Activated naive CD4-positive, alpha-beta T cell treated with anti-CD3 and anti-CD28 coated beads, Interleukin-2, amount 50 U/mL, for 16 hours (primary cell): ENCODE data around the gene CPLX3.
A peak's percentile ranks its signal among the peaks of the same experiment; 100 is the strongest.

ENCODE experiments used
- DNase-seq: peaks from one replicate; pipeline ENCODE4 v3.0.0-alpha.2; 2020

Gene CPLX3

GRCh38 chr15:74850393-74850792 lies 24.0 kb downstream of the CPLX3 start:
- DNase-seq: no peak

GRCh38 chr15:74851960-74852359 lies 25.5 kb downstream of the CPLX3 start:
- DNase-seq: no peak

DNA sequence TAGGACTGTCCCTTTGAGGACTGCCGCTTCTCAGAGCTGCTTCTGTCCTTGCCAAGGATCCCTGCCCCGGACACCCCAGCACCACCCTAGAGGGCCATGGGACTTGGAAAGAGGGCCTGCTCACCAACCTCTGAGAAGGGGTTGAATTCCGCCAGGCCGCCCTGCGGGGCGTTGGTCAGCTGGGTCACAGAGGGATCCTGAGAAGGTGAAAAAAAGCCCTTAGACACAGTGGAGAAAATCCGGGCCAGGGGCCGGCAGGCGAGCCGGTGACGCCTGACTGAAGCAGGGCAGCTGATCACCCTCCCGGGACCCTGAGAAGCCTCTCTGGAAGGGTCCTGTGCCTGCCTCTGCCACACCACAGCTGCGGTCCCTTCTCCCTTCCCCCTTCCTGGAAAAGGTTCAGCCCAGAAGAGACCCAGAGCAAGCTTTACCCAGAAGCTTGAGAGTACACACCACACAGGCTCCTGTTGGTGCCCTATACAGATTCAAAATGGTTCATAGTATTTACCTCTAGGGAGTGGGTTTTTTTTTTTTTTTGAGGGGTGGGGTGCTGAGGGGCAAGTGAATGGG lies 28.1 kb downstream of the CPLX3 start:
- DNase-seq: no peak

DNA sequence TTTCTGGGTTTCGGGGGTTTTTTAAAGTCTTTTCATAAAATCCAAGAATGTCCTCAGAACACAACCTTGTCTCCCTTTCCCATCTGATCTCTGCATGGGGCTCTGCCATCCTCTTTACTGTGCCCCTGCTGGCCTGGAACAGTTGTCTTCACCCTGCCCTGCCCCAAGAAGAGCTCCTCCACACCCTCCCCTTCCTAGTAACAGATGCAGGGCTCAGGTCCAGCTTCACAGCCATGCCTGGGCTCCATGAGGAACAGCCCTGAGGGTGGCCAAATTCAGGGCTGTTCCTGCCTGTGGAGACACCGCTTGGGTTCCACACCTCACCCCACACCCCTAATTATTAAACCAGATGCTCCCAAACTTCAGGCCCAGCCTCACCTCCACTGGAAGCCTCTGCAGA lies 29.4 kb downstream of the CPLX3 start:
- DNase-seq: no peak

- no peak for DNase-seq
These were observed 30.1 kb downstream of the CPLX3 start for GRCh38 chr15:74856537-74856936.

- DNase-seq: no peak
These were observed 30.7 kb downstream of the CPLX3 start for GRCh38 chr15:74857082-74857655.

DNA sequence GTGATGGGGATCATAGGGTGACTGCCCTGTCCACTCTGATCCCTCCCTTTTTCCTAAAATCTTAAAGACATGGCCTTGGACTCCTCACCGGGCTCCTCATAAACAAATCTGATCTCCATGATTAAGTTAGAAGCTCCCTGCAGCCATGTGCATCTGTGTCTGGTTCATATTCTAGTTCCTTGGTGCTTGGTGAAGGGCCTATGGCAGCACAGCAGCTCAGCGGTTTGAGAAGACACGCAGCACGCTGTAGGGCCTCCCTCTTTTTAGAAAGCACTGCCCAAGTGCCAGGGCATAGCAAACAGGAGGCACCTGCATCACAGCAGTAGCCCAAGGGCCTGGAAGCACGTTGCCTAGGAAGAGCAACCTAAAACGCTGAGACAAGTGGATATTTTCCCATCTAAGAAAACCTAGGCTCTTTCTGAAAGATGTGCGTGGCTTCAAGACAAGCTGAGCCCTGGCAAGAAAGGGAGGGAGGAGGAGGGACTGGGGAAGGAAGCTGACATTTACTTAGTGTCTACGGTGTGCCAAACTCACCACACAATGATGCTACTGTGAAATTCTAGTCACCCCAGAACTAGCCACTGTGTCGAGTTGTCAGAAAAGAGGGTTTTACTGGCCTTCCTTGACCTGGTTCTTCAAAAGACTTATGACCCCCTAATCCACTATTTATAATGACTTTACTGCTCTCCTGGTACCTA lies 31.4 kb downstream of the CPLX3 start:
- no peak for DNase-seq

DNA sequence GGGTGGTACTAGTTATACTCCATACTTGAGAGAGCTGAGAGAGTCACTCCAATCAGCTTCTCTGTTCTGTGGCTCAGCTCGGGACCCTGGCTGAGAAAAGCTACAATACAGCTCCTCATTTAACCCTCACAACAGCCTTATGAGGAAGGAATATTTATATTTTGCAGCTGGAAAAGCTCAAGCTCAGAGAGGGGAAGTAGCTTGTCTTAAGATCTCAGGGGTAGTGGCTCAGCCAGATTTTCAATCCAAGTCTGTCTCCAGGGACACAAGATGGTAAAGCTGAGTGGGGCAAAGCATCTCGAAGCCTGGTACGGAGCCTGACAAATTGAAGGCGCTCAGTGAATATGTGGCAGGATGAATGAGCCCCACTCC lies 31.9 kb downstream of the CPLX3 start:
- DNase-seq: no peak

- no peak for DNase-seq
These were observed 37.0 kb downstream of the CPLX3 start for GRCh38 chr15:74863239-74864056.

DNA sequence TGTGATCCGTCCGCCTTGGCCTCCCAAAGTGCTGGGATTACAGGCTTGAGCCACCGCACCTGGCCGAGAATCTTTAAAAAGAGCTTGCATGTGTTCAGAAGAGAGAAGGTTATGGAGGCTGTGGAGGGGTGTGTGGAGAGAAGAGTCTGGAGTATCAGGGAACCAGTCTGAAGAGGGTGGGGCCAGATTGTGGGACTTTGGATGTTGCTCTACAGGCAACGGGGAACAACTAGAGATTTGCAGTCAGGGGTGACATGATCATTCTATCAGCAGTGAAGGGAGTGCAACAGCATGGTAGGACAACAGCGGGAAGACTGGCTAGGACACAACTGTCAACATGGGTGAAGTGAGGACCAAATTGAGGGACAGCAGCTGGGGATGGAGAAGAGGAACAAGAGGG lies 37.9 kb downstream of the CPLX3 start:
- no peak for DNase-seq

DNA sequence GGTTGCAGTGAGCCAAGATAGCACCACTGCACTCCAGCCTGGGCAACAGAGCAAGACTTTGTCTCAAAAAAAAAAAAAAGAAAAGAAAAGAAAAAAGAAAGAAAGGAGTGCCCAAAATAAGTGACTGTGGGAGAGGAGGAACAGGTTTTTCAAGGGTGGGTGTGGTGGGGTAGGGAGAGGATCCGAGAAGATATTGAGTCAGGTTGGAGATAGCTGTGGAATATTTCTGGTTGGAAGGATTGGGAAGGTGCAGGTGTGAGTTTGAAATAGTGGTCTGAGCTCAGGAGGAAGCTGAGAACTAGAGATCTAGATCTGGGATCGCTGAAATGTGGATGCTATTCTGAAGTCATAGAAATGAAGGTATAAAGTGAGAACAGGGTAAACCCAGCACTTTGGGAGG lies 38.9 kb downstream of the CPLX3 start:
- no peak for DNase-seq

DNA sequence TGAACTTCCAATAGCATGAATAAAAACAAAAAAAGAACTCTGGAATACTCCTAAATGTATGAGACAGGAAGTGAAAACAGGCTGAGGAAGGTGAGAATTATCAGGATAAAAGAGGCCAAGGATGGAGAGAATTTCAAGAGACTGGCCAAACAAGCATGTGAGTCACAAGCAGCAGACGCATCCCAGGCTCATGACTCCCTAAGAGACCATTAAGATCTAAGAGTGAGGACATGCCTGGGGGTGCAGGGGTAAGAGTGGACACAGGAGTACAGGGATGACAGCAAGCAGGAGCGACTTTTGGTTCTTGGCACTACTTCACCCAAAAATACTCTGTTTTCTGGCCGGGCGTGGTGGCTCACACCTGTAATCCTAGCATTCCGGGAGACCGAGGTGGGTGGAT lies 39.7 kb downstream of the CPLX3 start:
- no peak for DNase-seq

- no peak for DNase-seq
These were observed 41.1 kb downstream of the CPLX3 start for GRCh38 chr15:74867466-74868038.

DNA sequence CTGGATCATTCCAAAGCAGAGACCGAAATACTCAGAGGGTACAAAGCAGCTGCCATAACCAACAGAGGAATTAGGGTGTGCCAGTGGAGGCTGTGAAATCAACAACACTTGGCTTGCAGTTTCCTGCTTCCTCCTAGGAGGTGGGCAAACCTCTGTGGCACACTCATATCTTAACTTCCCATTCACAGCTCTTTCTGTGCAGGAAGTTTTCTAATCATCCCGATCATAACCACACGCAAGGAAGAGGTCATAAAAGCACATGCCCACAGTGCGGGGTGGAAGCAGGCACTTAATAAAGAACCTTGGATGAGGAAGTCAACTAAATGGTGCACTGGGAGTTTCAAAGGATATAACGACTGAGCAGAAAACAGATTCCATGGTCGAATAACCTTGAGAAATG lies 41.6 kb downstream of the CPLX3 start:
- DNase-seq: no peak

- no peak for DNase-seq
These were observed 42.9 kb downstream of the CPLX3 start for GRCh38 chr15:74869372-74869725.

DNA sequence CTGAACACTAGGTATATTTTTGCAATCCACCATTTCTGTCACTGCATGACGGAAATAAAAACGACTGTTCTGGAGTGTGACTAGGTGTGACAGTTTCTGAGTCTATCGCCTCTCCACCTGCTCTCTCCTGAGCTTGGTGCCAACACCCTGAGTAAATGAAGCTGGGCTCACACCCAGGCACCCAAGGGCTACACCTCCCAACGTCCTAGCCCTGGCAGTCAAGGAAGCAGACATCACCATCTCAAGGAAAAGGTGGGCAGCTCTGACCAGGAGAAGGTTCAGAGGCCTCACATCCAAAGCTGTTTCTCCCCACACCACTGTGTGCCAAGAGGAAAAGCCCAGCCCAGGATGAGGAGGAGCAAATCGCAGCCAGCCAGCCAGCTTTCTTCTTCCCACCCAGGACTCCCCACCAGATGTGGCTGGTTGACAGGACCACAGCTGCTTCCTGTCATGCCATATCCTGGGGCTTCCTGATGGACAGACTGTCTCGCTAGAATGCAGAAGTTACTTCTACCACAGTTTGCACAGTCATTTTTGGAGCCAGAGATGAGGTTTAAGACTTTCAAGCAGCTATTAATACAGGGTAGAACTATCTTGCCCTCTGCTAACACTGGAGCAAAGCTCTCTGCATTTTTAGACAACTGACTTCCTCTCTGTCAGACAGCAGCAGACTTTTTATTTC lies 43.4 kb downstream of the CPLX3 start:
- no peak for DNase-seq

- no peak for DNase-seq
These were observed 44.2 kb downstream of the CPLX3 start for GRCh38 chr15:74870436-74871215.

- DNase-seq: no peak
These were observed 46.2 kb downstream of the CPLX3 start for GRCh38 chr15:74872702-74873035.

GRCh38 chr15:74873036-74873755 lies 46.8 kb downstream of the CPLX3 start, which contains the start of gene SCAMP2:
TSS of gene SCAMP2 (minus strand) at chr15:74873365. CDS start at chr15:74873255, 110 bp downstream.
- DNase-seq: peak; percentile 90

DNA sequence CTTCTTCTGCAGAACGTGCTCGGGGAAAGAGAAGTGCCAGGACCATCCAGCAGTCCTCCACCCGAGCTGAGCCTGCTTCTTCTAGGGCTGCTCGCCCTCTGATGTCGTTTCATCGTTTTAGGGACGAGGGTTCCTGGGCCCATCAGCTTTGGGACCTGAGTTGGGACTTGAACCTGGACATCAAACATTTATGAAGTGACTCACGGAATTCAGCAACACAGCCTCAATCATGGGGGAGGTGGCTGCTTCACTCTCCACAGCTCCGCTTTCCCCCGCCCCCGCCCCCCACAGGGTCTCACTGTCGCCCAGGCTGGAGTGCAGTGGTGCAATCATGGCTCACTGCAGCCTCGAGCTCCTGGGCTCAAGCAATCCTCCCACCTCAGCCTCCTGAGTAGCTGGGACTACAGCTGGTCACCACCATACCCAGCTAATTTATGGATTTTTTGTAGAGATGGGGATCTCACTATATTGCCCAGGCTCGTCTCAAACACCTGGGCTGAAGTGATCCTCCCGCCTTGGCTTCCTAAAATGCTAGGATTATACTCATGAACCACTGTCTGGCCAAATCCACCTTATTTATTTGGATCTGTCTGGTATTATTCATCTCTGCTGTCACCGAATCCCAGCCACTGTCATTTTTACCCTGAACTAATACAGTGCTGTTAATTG lies 47.5 kb downstream of the CPLX3 start:
- no peak for DNase-seq

GRCh38 chr15:74878273-74878672 lies 51.8 kb downstream of the CPLX3 start:
- no peak for DNase-seq
